HG03135 (cell line): ENCODE measurements around the gene DDX41.
A peak's percentile ranks its signal among the peaks of the same experiment; 100 is the strongest.
"Not testable (repeated sequence)": the region's sequence is repeated elsewhere in the genome, so short reads cannot be mapped to it uniquely, and the experiment has no call there.

ENCODE experiments used
- ATAC-seq: cut with Tn5 transposase; IDR thresholded peaks from one replicate; pipeline ENCODE4 v1.9.1; 2021; ENCODE audit warnings: mild to moderate bottlenecking, moderate library complexity; ENCODE audit not compliant: unreplicated experiment

DDX41 gene

GRCh38 chr5:177486256-177486655 lies 30.5 kb downstream of the DDX41 start:
- no peak for ATAC-seq

GRCh38 chr5:177485753-177486152 lies 31.0 kb downstream of the DDX41 start:
- not testable (repeated sequence) for ATAC-seq

GRCh38 chr5:177484902-177485549 lies 31.7 kb downstream of the DDX41 start:
- no peak for ATAC-seq

GRCh38 chr5:177483994-177484901 lies 32.5 kb downstream of the DDX41 start:
- no peak for ATAC-seq

- ATAC-seq: no peak
Measured at GRCh38 chr5:177483042-177483441, 33.7 kb downstream of the DDX41 start.

- no peak for ATAC-seq
Measured at GRCh38 chr5:177482359-177482795, 34.4 kb downstream of the DDX41 start.

GRCh38 chr5:177479774-177480173 lies 37.0 kb downstream of the DDX41 start:
- ATAC-seq: no peak

- no peak for ATAC-seq
Measured at GRCh38 chr5:177478711-177479646, 37.8 kb downstream of the DDX41 start.

GRCh38 chr5:177477701-177478477 lies 38.9 kb downstream of the DDX41 start:
- ATAC-seq: no peak

GRCh38 chr5:177476531-177477233 lies 40.1 kb downstream of the DDX41 start:
- no peak for ATAC-seq

- no peak for ATAC-seq
Measured at GRCh38 chr5:177475563-177476427, 41.0 kb downstream of the DDX41 start.

GRCh38 chr5:177474846-177475562 lies 41.8 kb downstream of the DDX41 start:
- ATAC-seq: no peak

- ATAC-seq: no peak
Measured at GRCh38 chr5:177474002-177474476, 42.7 kb downstream of the DDX41 start.

- peak; percentile 37 for ATAC-seq
Measured at GRCh38 chr5:177473443-177474001, 43.2 kb downstream of the DDX41 start, which contains the start of gene DBN1. DBN1 (minus strand) TSS chr5:177473634; CDS start chr5:177473521, 113 bp downstream.

GRCh38 chr5:177472460-177473442 lies 44.0 kb downstream of the DDX41 start:
- peak; percentile 40 for ATAC-seq
